Neural cell (in vitro differentiated cells): ENCODE measurements around the gene TEDC2. TPM values are rescaled to one million over a fixed set of nuclear protein-coding genes. Genes with fewer than 3 reads are reported as not detected.

ENCODE experiments used
- H2AFZ ChIP-seq: fragments of 200-600, 300-800 bp; sonication (generic), shearing (Covaris generic); 2 replicates; pipeline ENCODE4 v1.6.0; 2014; ENCODE audit warnings: low read depth, mild to moderate bottlenecking, antibody characterized with exemption, low read length, moderate library complexity
- H3F3A ChIP-seq: fragments of 200-600 bp; shearing (Covaris generic); 2 replicates; pipeline ENCODE4 v1.6.1; 2016; ENCODE audit warnings: mild to moderate bottlenecking, moderate library complexity, mixed read lengths, antibody characterized with exemption, low read length; ENCODE audit not compliant: insufficient read depth, poor library complexity, severe bottlenecking
- H3K27ac ChIP-seq: fragments of 200-600, 300-800 bp; sonication (generic), shearing (Covaris generic); 2 replicates; pipeline ENCODE4 v1.5.1; 2014; ENCODE audit warnings: mild to moderate bottlenecking, low read length, moderate library complexity
- H3K27me3 ChIP-seq: fragments of 300-800, 200-600 bp; sonication (generic), shearing (Covaris generic); 2 replicates; pipeline ENCODE4 v1.6.0; 2014; ENCODE audit warnings: mild to moderate bottlenecking, low read depth, low read length, moderate library complexity; ENCODE audit not compliant: insufficient read depth
- H3K36me3 ChIP-seq: fragments of 300-800, 200-600 bp; sonication (generic), shearing (Covaris generic); 2 replicates; pipeline ENCODE4 v1.5.1; 2014; ENCODE audit warnings: mild to moderate bottlenecking, antibody characterized with exemption, low read length, moderate library complexity; ENCODE audit not compliant: insufficient read depth
- H3K4me2 ChIP-seq: fragments of 300-800, 200-600 bp; sonication (generic), shearing (Covaris generic); 2 replicates; pipeline ENCODE4 v1.6.0; 2014; ENCODE audit warnings: mild to moderate bottlenecking, low read length
- H3K4me3 ChIP-seq: fragments of 300-800, 200-600 bp; sonication (generic), shearing (Covaris generic); 2 replicates; pipeline ENCODE4 v1.5.1; 2014; ENCODE audit warnings: mild to moderate bottlenecking, low read length, moderate library complexity
- H3K79me2 ChIP-seq: fragments of 200-600 bp; shearing (Covaris generic); replicated peaks from 2 replicates; pipeline ENCODE4 v1.6.0; 2014; ENCODE audit warnings: mild to moderate bottlenecking, low read length, moderate library complexity; ENCODE audit not compliant: insufficient read depth
- H3K9ac ChIP-seq: fragments of 300-800, 200-600 bp; sonication (generic), shearing (Covaris generic); 2 replicates; pipeline ENCODE4 v1.6.1; 2016; ENCODE audit warnings: mild to moderate bottlenecking, low read length, mixed read lengths
- H3K9me2 ChIP-seq: fragments of 200-600 bp; shearing (Covaris generic); 2 replicates; pipeline ENCODE4 v1.6.1; 2016; ENCODE audit warnings: mild to moderate bottlenecking, low read length, mixed read lengths; ENCODE audit not compliant: insufficient read depth
- H3K9me3 ChIP-seq: fragments of 200-600, 300-800 bp; sonication (generic), shearing (Covaris generic); 2 replicates; pipeline ENCODE4 v1.6.1; 2016; ENCODE audit warnings: mild to moderate bottlenecking, mixed run types, low read length, moderate library complexity, mixed read lengths
- H4K20me1 ChIP-seq: fragments of 200-600 bp; shearing (Covaris generic); 2 replicates; pipeline ENCODE4 v1.6.1; 2016; ENCODE audit warnings: mild to moderate bottlenecking, mixed run types; ENCODE audit not compliant: insufficient read depth
- CTCF ChIP-seq: fragments of 450-650 bp; IDR thresholded peaks from 2 replicates; pipeline ENCODE4 v1.5.1; 2014; ENCODE audit warnings: antibody characterized with exemption, mild to moderate bottlenecking, moderate library complexity; ENCODE audit not compliant: poor library complexity, severe bottlenecking
- EP300 ChIP-seq: fragments of 450-650 bp; conservative IDR thresholded peaks from 2 replicates; pipeline ENCODE4 v1.6.1; 2014; ENCODE audit warnings: antibody characterized with exemption, mild to moderate bottlenecking, moderate library complexity; ENCODE audit not compliant: poor library complexity, severe bottlenecking
- EZH2 ChIP-seq: fragments of 200-600, 300-800 bp; shearing (Covaris generic), sonication (generic); IDR thresholded peaks from 2 replicates; pipeline ENCODE4 v1.6.1; 2014; ENCODE audit warnings: antibody characterized with exemption, low read length, borderline replicate concordance, mild to moderate bottlenecking; ENCODE audit not compliant: insufficient read depth, poor library complexity, severe bottlenecking
- MXI1 ChIP-seq: fragments of 450-650 bp; conservative IDR thresholded peaks from 2 replicates; pipeline ENCODE4 v1.6.1; 2014; ENCODE audit warnings: antibody characterized with exemption, mild to moderate bottlenecking; ENCODE audit not compliant: poor library complexity, severe bottlenecking
- POLR2AphosphoS5 ChIP-seq: IDR thresholded peaks from 2 replicates; pipeline ENCODE4 v1.6.1; 2012
- RAD21 ChIP-seq: fragments of 450-650 bp; conservative IDR thresholded peaks from 2 replicates; pipeline ENCODE4 v1.6.1; 2014; ENCODE audit warnings: antibody characterized with exemption, mild to moderate bottlenecking, moderate library complexity
- REST ChIP-seq: IDR thresholded peaks from 2 replicates; pipeline ENCODE4 v1.6.1; 2012; ENCODE audit warnings: borderline replicate concordance
- SMC3 ChIP-seq: fragments of 450-650 bp; conservative IDR thresholded peaks from 2 replicates; pipeline ENCODE4 v1.6.1; 2014; ENCODE audit warnings: antibody characterized with exemption, mild to moderate bottlenecking, moderate library complexity; ENCODE audit not compliant: poor library complexity
- TAF1 ChIP-seq: IDR thresholded peaks from 2 replicates; pipeline ENCODE4 v1.6.1; 2012; ENCODE audit warnings: low read depth
- polyA plus RNA-seq: library from polyadenylated mRNA; depleted of rRNA; stranded (reverse); fragments of >200 nt; gene quantifications from 2 replicates; pipeline ENCODE4 v1.2.3, GENCODE V29; 2014

TEDC2 gene
- polyA plus RNA-seq, 1 donor from 2014 or later: 31.5 TPM

GRCh38 chr16:2497695-2498484 lies 38.0 kb downstream of the TEDC2 start:
- Histone ChIP-seq H3K36me3 (no peaks in the 10 kb centered on the region), H3K27ac (no peak overlapping the region)

More at GRCh38 chr16:2497695-2498484, 38.0 kb downstream of the TEDC2 start:
- Histone ChIP-seq H3K79me2 (no peaks in the 10 kb centered on the region), H3K4me2 (no peak overlapping the region), H3K9me3 (no peaks in the 10 kb centered on the region), H3K4me3 (no peak overlapping the region), H3F3A (no peaks in the 10 kb centered on the region), H3K27me3 (no peaks in the 10 kb centered on the region), H3K9ac (no peak overlapping the region), H2AFZ (no peak overlapping the region), H4K20me1 (no peaks in the 10 kb centered on the region), H3K9me2 (no peaks in the 10 kb centered on the region)
- TF ChIP-seq SMC3 (no peak), EP300 (no peak), EZH2 (no peak), MXI1 (no peak), POLR2AphosphoS5 (no peak), TAF1 (no peak), CTCF (no peak), REST (no peak), RAD21 (no peak)
